A549 (cell line): ENCODE data around the gene RABGAP1L. TPM values are rescaled to one million over a fixed set of nuclear protein-coding genes. Genes with fewer than 3 reads are reported as not detected.

Experiments
- ATAC-seq, 2 experiments: fragments of 200-7000 bp in 1 of 2; fragments of >200 bp in 1 of 2; cut with Nextera tagmentation in 1 of 2; cut with Tn5 transposase in 1 of 2; 3 replicates each; pipeline versions ENCODE4 v1.8.0 to v1.9.1; 2018 to 2020; ENCODE audit warnings: mild to moderate bottlenecking in 1 of 2, moderate library complexity in 1 of 2
- CTCF ChIA-PET: fragments of 300-600 bp; sonication (Branson Sonifier 250); formaldehyde crosslinking; extraction: SDS; loops from one replicate; lab custom pipeline; 2021; ENCODE audit warnings: antibody characterized with exemption, inconsistent platforms; lab: Yijun Ruan, JAX
- POLR2A ChIA-PET: fragments of 350-600 bp; formaldehyde crosslinking; extraction: SDS; loops from one replicate; lab custom pipeline; 2021; ENCODE audit warnings: antibody characterized with exemption, inconsistent platforms; lab: Yijun Ruan, JAX
- DNase-seq, 2 experiments: peaks; one replicate each; pipeline versions ENCODE4 v3.0.0 to v3.0.0-alpha.2; 2011 to 2016; ENCODE audit warnings: low read depth in 1 of 2, low spot score in 1 of 2
- FAIRE-seq: peaks from 2 replicates; lab custom pipeline; 2011; peaks lifted over from hg19 to GRCh38; lab: Jason Lieb, UNC
- H3K27ac ChIP-seq, 2 experiments: fragments of >200 bp; sonication (Bioruptor Twin); formaldehyde crosslinking; 3 replicates each; pipeline ENCODE4 v1.5.1; 2016 to 2017
- H3K4me1 ChIP-seq: fragments of >200 bp; sonication (Bioruptor Twin); formaldehyde crosslinking; 3 replicates; pipeline ENCODE4 v1.6.1; 2016
- H3K4me2 ChIP-seq: fragments of >200 bp; sonication (Bioruptor Twin); formaldehyde crosslinking; 3 replicates; pipeline ENCODE4 v1.6.1; 2016
- H3K4me3 ChIP-seq: fragments of >200 bp; sonication (Bioruptor Twin); formaldehyde crosslinking; 3 replicates; pipeline ENCODE4 v1.5.1; 2016
- H3K9me3 ChIP-seq: fragments of >200 bp; sonication (Bioruptor Twin); formaldehyde crosslinking; 3 replicates; pipeline ENCODE4 v1.6.1; 2016
- CBX2 ChIP-seq: fragments of 200-600 bp; sonication (generic); IDR thresholded peaks from 2 replicates; pipeline ENCODE4 v1.6.1; 2016; ENCODE audit warnings: low read depth, mild to moderate bottlenecking, borderline replicate concordance
- CEBPB ChIP-seq, 2 experiments: fragments of >200 bp in 1 of 2; sonication (Bioruptor Twin) in 1 of 2; formaldehyde crosslinking in 1 of 2; IDR thresholded peaks; 2 replicates each; pipeline ENCODE4 v1.6.1; 2012 to 2016
- CHD2 ChIP-seq: fragments of 150-350 bp; IDR thresholded peaks from 2 replicates; pipeline ENCODE4 v1.6.1; 2014; ENCODE audit warnings: low read length; ENCODE audit not compliant: partially characterized antibody
- CHD4 ChIP-seq: fragments of 200-600 bp; sonication (generic); IDR thresholded peaks from 2 replicates; pipeline ENCODE4 v1.6.1; 2016; ENCODE audit warnings: antibody characterized with exemption, mild to moderate bottlenecking, borderline replicate concordance
- EHF ChIP-seq: fragments of 250-450 bp; sonication (Bioruptor Pico); IDR thresholded peaks from 2 replicates; pipeline ENCODE4 v1.5.0; 2020; ENCODE audit warnings: mild to moderate bottlenecking
- FOSL2 ChIP-seq, 2 experiments: fragments of 450-650 bp in 1 of 2; fragments of >200 bp in 1 of 2; sonication (Bioruptor Twin) in 1 of 2; formaldehyde crosslinking; IDR thresholded peaks; 2 replicates each; pipeline versions ENCODE4 v1.5.0 to v1.6.1; 2016 to 2020; ENCODE audit warnings: mild to moderate bottlenecking in 1 of 2, moderate library complexity in 1 of 2
- HDAC2 ChIP-seq: fragments of 200-600 bp; sonication (generic); IDR thresholded peaks from 2 replicates; pipeline ENCODE4 v1.6.1; 2016
- HOXA7 ChIP-seq: fragments of 250-450 bp; sonication (Bioruptor Pico); IDR thresholded peaks from 2 replicates; pipeline ENCODE4 v1.5.0; 2020; ENCODE audit warnings: mild to moderate bottlenecking, moderate library complexity
- JUNB ChIP-seq: fragments of >200 bp; sonication (Bioruptor Twin); formaldehyde crosslinking; IDR thresholded peaks from 2 replicates; pipeline ENCODE4 v1.6.1; 2016
- MAFK ChIP-seq: fragments of 450-650 bp; IDR thresholded peaks from 2 replicates; pipeline ENCODE4 v1.6.1; 2014; ENCODE audit not compliant: partially characterized antibody
- MYC ChIP-seq: IDR thresholded peaks from 2 replicates; pipeline ENCODE4 v1.6.1; 2012; ENCODE audit warnings: mild to moderate bottlenecking, inconsistent platforms, low read length, improper control_type of control experiment, borderline replicate concordance
- NR3C1 ChIP-seq: fragments of >200 bp; sonication (Bioruptor Twin); formaldehyde crosslinking; IDR thresholded peaks from 3 replicates; pipeline ENCODE4 v1.6.1; 2017
- RAD21 ChIP-seq, 2 experiments: fragments of >200 bp in 1 of 2; sonication (Bioruptor Twin) in 1 of 2; formaldehyde crosslinking in 1 of 2; IDR thresholded peaks in 1 of 2; conservative IDR thresholded peaks in 1 of 2; 2 replicates in 1 of 2; 3 replicates in 1 of 2; pipeline ENCODE4 v1.6.1; 2012 to 2018; ENCODE audit warnings: inconsistent platforms in 1 of 2
- SREBF2 ChIP-seq: fragments of 450-650 bp; IDR thresholded peaks from 2 replicates; pipeline ENCODE4 v1.6.1; 2014; ENCODE audit warnings: mild to moderate bottlenecking, moderate library complexity
- TFCP2L1 ChIP-seq: fragments of 250-450 bp; sonication (Bioruptor Pico); IDR thresholded peaks from 2 replicates; pipeline ENCODE4 v1.5.0; 2021; ENCODE audit warnings: mild to moderate bottlenecking
- ZC3H11A ChIP-seq: fragments of 450-650 bp; IDR thresholded peaks from 2 replicates; pipeline ENCODE4 v1.6.1; 2014; ENCODE audit warnings: antibody characterized with exemption, mild to moderate bottlenecking
- ZFP36 ChIP-seq: fragments of 450-650 bp; IDR thresholded peaks from 2 replicates; pipeline ENCODE4 v1.6.1; 2014; ENCODE audit warnings: borderline replicate concordance; ENCODE audit not compliant: partially characterized antibody
- ZSCAN20 ChIP-seq: fragments of 250-450 bp; sonication (Bioruptor Pico); IDR thresholded peaks from 2 replicates; pipeline ENCODE4 v1.8.0; 2022; ENCODE audit warnings: mild to moderate bottlenecking, moderate library complexity
- WGBS: methylation state at CpG from one replicate; pipeline ENCODE4 v1.1.6; 2017; ENCODE audit errors: missing lambda C conversion rate; 5-methylcytosine and 5-hydroxymethylcytosine counted together
- polyA plus RNA-seq, 4 experiments: library from polyadenylated mRNA; depleted of rRNA in 3 of 4; stranded (reverse); fragments of >200 nt; fragmentation: RNase III in 1 of 4; extraction: RNeasy Plus Mini Kit Qiagen cat#74134 plus additional on column Dnase treatment in 1 of 4; gene quantifications; 2 replicates in 3 of 4; 3 replicates in 1 of 4; pipeline ENCODE4 v1.2.3, GENCODE V29; 2011 to 2017
- TF ChIP-seq, protein P1 (sequence below): IDR thresholded peaks from 2 replicates; pipeline ENCODE4 v1.6.1; 2012
- TF ChIP-seq, protein P2 (sequence below): IDR thresholded peaks from 2 replicates; pipeline ENCODE4 v1.6.1; 2012
- TF ChIP-seq, protein P3 (sequence below): fragments of >200 bp; sonication (Bioruptor Twin); formaldehyde crosslinking; IDR thresholded peaks from 3 replicates; pipeline ENCODE4 v1.5.1; 2016
- TF ChIP-seq, protein P4 (sequence below): fragments of 250-450 bp; sonication (Bioruptor Pico); IDR thresholded peaks from 2 replicates; pipeline ENCODE4 v1.5.0; 2021; ENCODE audit warnings: mild to moderate bottlenecking, moderate library complexity, borderline replicate concordance

Gene RABGAP1L
- polyA plus RNA-seq, 2 of the 4 experiments (the other 2 are of a cell fraction): 8.2 to 18.6 TPM

DNA sequence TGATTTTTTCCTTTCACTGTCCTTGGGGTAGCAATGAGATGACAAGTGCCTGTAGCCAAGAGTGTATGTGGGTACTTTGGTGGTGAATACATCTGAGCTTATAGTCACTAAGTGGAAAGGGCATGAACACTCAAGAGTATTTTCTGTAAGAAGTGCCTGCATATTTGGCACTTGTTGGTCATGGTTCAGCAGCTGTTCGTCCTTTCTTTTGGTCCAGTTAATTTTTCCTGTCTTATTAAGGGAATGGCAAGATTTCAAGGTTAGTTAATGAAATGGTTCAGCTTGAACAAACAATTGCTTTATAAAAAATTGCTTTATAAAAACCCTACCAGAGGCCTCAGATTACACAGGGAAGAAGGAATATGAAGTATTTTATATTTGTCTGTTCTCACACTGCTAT is 239.9 kb downstream of the RABGAP1L start:
- DNase-seq (no peak), ATAC-seq (no peak), FAIRE-seq (no peak)
- ChIA-PET CTCF (no interaction called here), POLR2A (no interaction called here)
- 68% methylated on average over 1 of the region's 1 CpG for WGBS
- H3K4me2 ChIP-seq: no peak overlapping the region
- H3K27ac ChIP-seq: no peak overlapping the region
- H3K4me3 ChIP-seq: no peak overlapping the region
- H3K4me1 ChIP-seq: no peaks in the 10 kb centered on the region
- TF ChIP-seq HDAC2 (no peak), EHF (CRISPR knock-in tag) (no peak), CHD4 (no peak), TFCP2L1 (CRISPR knock-in tag) (no peak), CEBPB (IDR thresholded peaks at IDR 0.05) (no peak), CBX2 (no peak), RAD21 (conservative IDR thresholded peaks at IDR 0.05 in 1 of 2, IDR thresholded peaks at IDR 0.05 in 1 of 2) (no peak)
- TF ChIP-seq, protein P1, sequence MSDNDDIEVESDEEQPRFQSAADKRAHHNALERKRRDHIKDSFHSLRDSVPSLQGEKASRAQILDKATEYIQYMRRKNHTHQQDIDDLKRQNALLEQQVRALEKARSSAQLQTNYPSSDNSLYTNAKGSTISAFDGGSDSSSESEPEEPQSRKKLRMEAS: no peak
- TF ChIP-seq, all 56 proteins: peak for 0
- H3K9me3 ChIP-seq: no peaks in the 10 kb centered on the region

DNA sequence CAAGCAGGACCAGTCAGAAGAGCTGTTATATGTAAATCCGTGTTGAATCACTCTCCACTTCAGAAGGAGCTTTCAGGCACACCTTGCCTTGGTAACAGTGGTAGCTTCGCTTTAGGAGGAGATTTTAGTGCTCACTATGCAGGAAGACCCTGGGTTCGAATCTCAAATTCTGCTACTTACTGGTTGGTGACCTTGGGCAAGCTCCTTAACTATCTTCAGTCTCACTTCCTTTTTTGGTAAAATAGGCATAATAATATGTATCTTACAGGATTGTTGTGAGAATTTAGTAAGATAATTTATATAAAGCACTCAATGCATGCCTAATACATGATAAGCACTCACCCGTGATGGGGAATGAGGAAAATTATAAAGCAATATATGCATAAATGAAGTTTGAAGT is 241.8 kb downstream of the RABGAP1L start:
- ChIA-PET POLR2A (no interaction called here), CTCF (no interaction called here)
- no peak for FAIRE-seq
- DNase-seq: no peak
- ATAC-seq: no peak
- Histone ChIP-seq H3K27ac (no peak overlapping the region), H3K4me1 (peaks cover 8% of the 10 kb centered on the region; the same call in 2 of the 3 replicates), H3K9me3 (no peaks in the 10 kb centered on the region), H3K4me2 (no peak overlapping the region), H3K4me3 (no peak overlapping the region)
- TF ChIP-seq CHD4: no peak
- TF ChIP-seq, protein P2, sequence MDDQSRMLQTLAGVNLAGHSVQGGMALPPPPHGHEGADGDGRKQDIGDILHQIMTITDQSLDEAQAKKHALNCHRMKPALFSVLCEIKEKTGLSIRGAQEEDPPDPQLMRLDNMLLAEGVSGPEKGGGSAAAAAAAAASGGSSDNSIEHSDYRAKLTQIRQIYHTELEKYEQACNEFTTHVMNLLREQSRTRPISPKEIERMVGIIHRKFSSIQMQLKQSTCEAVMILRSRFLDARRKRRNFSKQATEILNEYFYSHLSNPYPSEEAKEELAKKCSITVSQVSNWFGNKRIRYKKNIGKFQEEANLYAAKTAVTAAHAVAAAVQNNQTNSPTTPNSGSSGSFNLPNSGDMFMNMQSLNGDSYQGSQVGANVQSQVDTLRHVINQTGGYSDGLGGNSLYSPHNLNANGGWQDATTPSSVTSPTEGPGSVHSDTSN: no peak
- TF ChIP-seq JUNB: no peak
- TF ChIP-seq ZSCAN20: no peak
- TF ChIP-seq, protein P3, sequence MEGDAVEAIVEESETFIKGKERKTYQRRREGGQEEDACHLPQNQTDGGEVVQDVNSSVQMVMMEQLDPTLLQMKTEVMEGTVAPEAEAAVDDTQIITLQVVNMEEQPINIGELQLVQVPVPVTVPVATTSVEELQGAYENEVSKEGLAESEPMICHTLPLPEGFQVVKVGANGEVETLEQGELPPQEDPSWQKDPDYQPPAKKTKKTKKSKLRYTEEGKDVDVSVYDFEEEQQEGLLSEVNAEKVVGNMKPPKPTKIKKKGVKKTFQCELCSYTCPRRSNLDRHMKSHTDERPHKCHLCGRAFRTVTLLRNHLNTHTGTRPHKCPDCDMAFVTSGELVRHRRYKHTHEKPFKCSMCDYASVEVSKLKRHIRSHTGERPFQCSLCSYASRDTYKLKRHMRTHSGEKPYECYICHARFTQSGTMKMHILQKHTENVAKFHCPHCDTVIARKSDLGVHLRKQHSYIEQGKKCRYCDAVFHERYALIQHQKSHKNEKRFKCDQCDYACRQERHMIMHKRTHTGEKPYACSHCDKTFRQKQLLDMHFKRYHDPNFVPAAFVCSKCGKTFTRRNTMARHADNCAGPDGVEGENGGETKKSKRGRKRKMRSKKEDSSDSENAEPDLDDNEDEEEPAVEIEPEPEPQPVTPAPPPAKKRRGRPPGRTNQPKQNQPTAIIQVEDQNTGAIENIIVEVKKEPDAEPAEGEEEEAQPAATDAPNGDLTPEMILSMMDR: no peak
- TF ChIP-seq HDAC2: no peak
- no peak for TF ChIP-seq SREBF2
- TF ChIP-seq NR3C1: no peak
- TF ChIP-seq CHD2: no peak
- TF ChIP-seq ZFP36: no peak
- no peak for TF ChIP-seq EHF (CRISPR knock-in tag)
- TF ChIP-seq, protein P4, sequence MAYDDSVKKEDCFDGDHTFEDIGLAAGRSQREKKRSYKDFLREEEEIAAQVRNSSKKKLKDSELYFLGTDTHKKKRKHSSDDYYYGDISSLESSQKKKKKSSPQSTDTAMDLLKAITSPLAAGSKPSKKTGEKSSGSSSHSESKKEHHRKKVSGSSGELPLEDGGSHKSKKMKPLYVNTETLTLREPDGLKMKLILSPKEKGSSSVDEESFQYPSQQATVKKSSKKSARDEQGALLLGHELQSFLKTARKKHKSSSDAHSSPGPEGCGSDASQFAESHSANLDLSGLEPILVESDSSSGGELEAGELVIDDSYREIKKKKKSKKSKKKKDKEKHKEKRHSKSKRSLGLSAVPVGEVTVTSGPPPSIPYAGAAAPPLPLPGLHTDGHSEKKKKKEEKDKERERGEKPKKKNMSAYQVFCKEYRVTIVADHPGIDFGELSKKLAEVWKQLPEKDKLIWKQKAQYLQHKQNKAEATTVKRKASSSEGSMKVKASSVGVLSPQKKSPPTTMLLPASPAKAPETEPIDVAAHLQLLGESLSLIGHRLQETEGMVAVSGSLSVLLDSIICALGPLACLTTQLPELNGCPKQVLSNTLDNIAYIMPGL (CRISPR knock-in tag): no peak
- TF ChIP-seq, protein P1: no peak
- no peak for TF ChIP-seq FOSL2 (IDR thresholded peaks at IDR 0.05)
- no peak for TF ChIP-seq FOSL2 (CRISPR knock-in tag; IDR thresholded peaks at IDR 0.05)
- no peak for TF ChIP-seq MYC
- no peak for TF ChIP-seq HOXA7 (CRISPR knock-in tag)
- no peak for TF ChIP-seq MAFK
- no peak for TF ChIP-seq ZC3H11A
- 82% methylated on average over 4 of the region's 4 CpGs for WGBS
